GM21576 (cell line): ENCODE results near the gene MYEF2.

Experiments used
- ATAC-seq: cut with Tn5 transposase; IDR thresholded peaks from one replicate; pipeline ENCODE4 v1.9.1; 2021; ENCODE audit warnings: mild to moderate bottlenecking, moderate library complexity; ENCODE audit not compliant: unreplicated experiment

MYEF2 gene

GRCh38 chr15:48090115-48090514, 88.0 kb downstream of the MYEF2 start:
- no peak for ATAC-seq

- ATAC-seq, result no peak
These were observed 88.4 kb downstream of the MYEF2 start for GRCh38 chr15:48089702-48090101.

- no peak for ATAC-seq
These were observed 90.3 kb downstream of the MYEF2 start for GRCh38 chr15:48087844-48088243.

GRCh38 chr15:48086576-48086975, 91.5 kb downstream of the MYEF2 start:
- no peak for ATAC-seq

GRCh38 chr15:48086133-48086532, 92.0 kb downstream of the MYEF2 start:
- ATAC-seq, result no peak

- no peak for ATAC-seq
These were observed 92.5 kb downstream of the MYEF2 start for GRCh38 chr15:48085591-48085930.

- ATAC-seq, result no peak
These were observed 93.1 kb downstream of the MYEF2 start for GRCh38 chr15:48084759-48085590.
